ENCODE results near the gene TPD52L1.

TPD52L1 gene

GRCh38 chr6:125252891-125253290 lies 99.3 kb downstream of the TPD52L1 start:
- Histone ChIP-seq H3K36me3 (ENCODE audit: control insufficient read depth, insufficient read depth, low read length) (no peaks in the 10 kb centered on the region), H3K9ac (ENCODE audit: low read depth, low read length) (no peak overlapping the region), H3K9me3 (ENCODE audit: control insufficient read depth, insufficient read depth, low read length) (no peaks in the 10 kb centered on the region), H3K4me1 (ENCODE audit: control insufficient read depth, insufficient read depth, low read length) (no peaks in the 10 kb centered on the region), H3K27me3 (ENCODE audit: control insufficient read depth, insufficient read depth, low read length) (no peaks in the 10 kb centered on the region), H3K4me3 (ENCODE audit: low read depth, low read length) (no peak overlapping the region)

- H3K9ac ChIP-seq (ENCODE audit: low read depth, low read length), result no peak overlapping the region
- H3K9me3 ChIP-seq (ENCODE audit: control insufficient read depth, insufficient read depth, low read length), result no peaks in the 10 kb centered on the region
- H3K4me1 ChIP-seq (ENCODE audit: control insufficient read depth, insufficient read depth, low read length), result no peaks in the 10 kb centered on the region
- no peaks in the 10 kb centered on the region for H3K36me3 ChIP-seq (ENCODE audit: control insufficient read depth, insufficient read depth, low read length)
- no peak overlapping the region for H3K4me3 ChIP-seq (ENCODE audit: low read depth, low read length)
- H3K27me3 ChIP-seq (ENCODE audit: control insufficient read depth, insufficient read depth, low read length), result no peaks in the 10 kb centered on the region
Observed at GRCh38 chr6:125253881-125254280, 100.3 kb downstream of the TPD52L1 start.

- Histone ChIP-seq H3K4me1 (ENCODE audit: control insufficient read depth, insufficient read depth, low read length) (no peaks in the 10 kb centered on the region), H3K4me3 (ENCODE audit: low read depth, low read length) (no peak overlapping the region), H3K9me3 (ENCODE audit: control insufficient read depth, insufficient read depth, low read length) (no peaks in the 10 kb centered on the region), H3K27me3 (ENCODE audit: control insufficient read depth, insufficient read depth, low read length) (no peaks in the 10 kb centered on the region), H3K36me3 (ENCODE audit: control insufficient read depth, insufficient read depth, low read length) (no peaks in the 10 kb centered on the region), H3K9ac (ENCODE audit: low read depth, low read length) (no peak overlapping the region)
Observed at GRCh38 chr6:125254321-125254720, 100.7 kb downstream of the TPD52L1 start.

GRCh38 chr6:125255201-125255600 lies 101.6 kb downstream of the TPD52L1 start:
- H3K36me3 ChIP-seq (ENCODE audit: control insufficient read depth, insufficient read depth, low read length), result no peaks in the 10 kb centered on the region
- no peaks in the 10 kb centered on the region for H3K9me3 ChIP-seq (ENCODE audit: control insufficient read depth, insufficient read depth, low read length)
- no peaks in the 10 kb centered on the region for H3K27me3 ChIP-seq (ENCODE audit: control insufficient read depth, insufficient read depth, low read length)
- no peak overlapping the region for H3K9ac ChIP-seq (ENCODE audit: low read depth, low read length)
- no peak overlapping the region for H3K4me3 ChIP-seq (ENCODE audit: low read depth, low read length)
- no peaks in the 10 kb centered on the region for H3K4me1 ChIP-seq (ENCODE audit: control insufficient read depth, insufficient read depth, low read length)

- Histone ChIP-seq H3K9me3 (ENCODE audit: control insufficient read depth, insufficient read depth, low read length) (no peaks in the 10 kb centered on the region), H3K4me3 (ENCODE audit: low read depth, low read length) (no peak overlapping the region), H3K9ac (ENCODE audit: low read depth, low read length) (no peak overlapping the region), H3K27me3 (ENCODE audit: control insufficient read depth, insufficient read depth, low read length) (no peaks in the 10 kb centered on the region), H3K36me3 (ENCODE audit: control insufficient read depth, insufficient read depth, low read length) (no peaks in the 10 kb centered on the region), H3K4me1 (ENCODE audit: control insufficient read depth, insufficient read depth, low read length) (no peaks in the 10 kb centered on the region)
Observed at GRCh38 chr6:125257351-125257750, 103.8 kb downstream of the TPD52L1 start.

- Histone ChIP-seq H3K4me3 (ENCODE audit: low read depth, low read length) (no peak overlapping the region), H3K4me1 (ENCODE audit: control insufficient read depth, insufficient read depth, low read length) (no peaks in the 10 kb centered on the region), H3K27me3 (ENCODE audit: control insufficient read depth, insufficient read depth, low read length) (no peaks in the 10 kb centered on the region), H3K9me3 (ENCODE audit: control insufficient read depth, insufficient read depth, low read length) (no peaks in the 10 kb centered on the region), H3K9ac (ENCODE audit: low read depth, low read length) (no peak overlapping the region), H3K36me3 (ENCODE audit: control insufficient read depth, insufficient read depth, low read length) (no peaks in the 10 kb centered on the region)
Observed at GRCh38 chr6:125258651-125259353, 105.2 kb downstream of the TPD52L1 start.

GRCh38 chr6:125259354-125259736 lies 105.8 kb downstream of the TPD52L1 start:
- H3K9ac ChIP-seq (ENCODE audit: low read depth, low read length), result no peak overlapping the region
- H3K9me3 ChIP-seq (ENCODE audit: control insufficient read depth, insufficient read depth, low read length), result no peaks in the 10 kb centered on the region
- no peaks in the 10 kb centered on the region for H3K27me3 ChIP-seq (ENCODE audit: control insufficient read depth, insufficient read depth, low read length)
- H3K36me3 ChIP-seq (ENCODE audit: control insufficient read depth, insufficient read depth, low read length), result no peaks in the 10 kb centered on the region
- H3K4me1 ChIP-seq (ENCODE audit: control insufficient read depth, insufficient read depth, low read length), result no peaks in the 10 kb centered on the region
- H3K4me3 ChIP-seq (ENCODE audit: low read depth, low read length), result no peak overlapping the region

GRCh38 chr6:125262016-125263013 lies 108.7 kb downstream of the TPD52L1 start:
- Histone ChIP-seq H3K36me3 (ENCODE audit: control insufficient read depth, insufficient read depth, low read length) (no peaks in the 10 kb centered on the region), H3K4me3 (ENCODE audit: low read depth, low read length) (no peak overlapping the region)

GRCh38 chr6:125264476-125264875 lies 110.9 kb downstream of the TPD52L1 start:
- H3K9me3 ChIP-seq (ENCODE audit: control insufficient read depth, insufficient read depth, low read length), result no peaks in the 10 kb centered on the region
- no peaks in the 10 kb centered on the region for H3K36me3 ChIP-seq (ENCODE audit: control insufficient read depth, insufficient read depth, low read length)
- no peaks in the 10 kb centered on the region for H3K27me3 ChIP-seq (ENCODE audit: control insufficient read depth, insufficient read depth, low read length)
- no peaks in the 10 kb centered on the region for H3K4me1 ChIP-seq (ENCODE audit: control insufficient read depth, insufficient read depth, low read length)
- H3K4me3 ChIP-seq (ENCODE audit: low read depth, low read length), result no peak overlapping the region
- no peak overlapping the region for H3K9ac ChIP-seq (ENCODE audit: low read depth, low read length)

More at GRCh38 chr6:125262016-125263013, 108.7 kb downstream of the TPD52L1 start:
- Histone ChIP-seq H3K9me3 (ENCODE audit: control insufficient read depth, insufficient read depth, low read length) (no peaks in the 10 kb centered on the region), H3K4me1 (ENCODE audit: control insufficient read depth, insufficient read depth, low read length) (no peaks in the 10 kb centered on the region), H3K27me3 (ENCODE audit: control insufficient read depth, insufficient read depth, low read length) (no peaks in the 10 kb centered on the region), H3K9ac (ENCODE audit: low read depth, low read length) (no peak overlapping the region)

GRCh38 chr6:125267806-125268523 lies 114.4 kb downstream of the TPD52L1 start:
- Histone ChIP-seq H3K4me1 (ENCODE audit: control insufficient read depth, insufficient read depth, low read length) (no peaks in the 10 kb centered on the region), H3K27me3 (ENCODE audit: control insufficient read depth, insufficient read depth, low read length) (no peaks in the 10 kb centered on the region), H3K36me3 (ENCODE audit: control insufficient read depth, insufficient read depth, low read length) (no peaks in the 10 kb centered on the region), H3K4me3 (ENCODE audit: low read depth, low read length) (no peak overlapping the region), H3K9me3 (ENCODE audit: control insufficient read depth, insufficient read depth, low read length) (no peaks in the 10 kb centered on the region), H3K9ac (ENCODE audit: low read depth, low read length) (no peak overlapping the region)

- Histone ChIP-seq H3K9ac (ENCODE audit: low read depth, low read length) (no peak overlapping the region), H3K4me1 (ENCODE audit: control insufficient read depth, insufficient read depth, low read length) (no peaks in the 10 kb centered on the region), H3K27me3 (ENCODE audit: control insufficient read depth, insufficient read depth, low read length) (no peaks in the 10 kb centered on the region), H3K9me3 (ENCODE audit: control insufficient read depth, insufficient read depth, low read length) (no peaks in the 10 kb centered on the region), H3K36me3 (ENCODE audit: control insufficient read depth, insufficient read depth, low read length) (no peaks in the 10 kb centered on the region), H3K4me3 (ENCODE audit: low read depth, low read length) (no peak overlapping the region)
Observed at GRCh38 chr6:125268765-125269164, 115.2 kb downstream of the TPD52L1 start.
